Measurements from ENCODE around the gene LSM7.

The LSM7 gene

DNA sequence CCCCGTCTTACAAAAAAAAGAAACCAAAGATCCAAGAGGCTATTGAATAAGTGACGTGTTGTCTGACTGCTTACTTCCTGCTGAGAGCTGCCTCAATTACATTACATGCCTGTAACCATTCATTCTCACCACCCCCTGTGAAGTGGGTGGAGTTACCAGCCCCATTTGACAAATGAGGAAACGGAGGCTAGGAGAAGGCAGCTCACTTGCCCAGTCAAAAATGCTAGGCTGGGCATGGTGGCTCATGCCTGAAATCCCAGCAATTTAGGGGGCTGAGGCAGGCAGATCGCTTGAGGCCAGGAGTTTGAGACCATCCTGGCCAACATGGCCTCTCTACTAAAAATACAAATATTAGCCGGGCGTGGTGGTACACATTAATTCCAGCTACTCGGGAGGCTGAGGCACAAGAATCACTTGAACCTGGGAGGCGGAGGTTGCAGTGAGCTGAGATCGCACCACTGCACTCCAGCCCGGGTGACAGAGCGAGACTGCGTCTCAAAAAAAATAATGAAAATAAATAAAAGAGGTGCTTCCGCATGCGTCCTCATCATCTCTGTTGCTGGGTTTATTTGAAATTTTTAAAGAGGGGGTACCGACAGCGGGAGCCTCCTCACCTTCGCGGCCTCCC lies 499 bp downstream of the LSM7 start:
- no CpG with 5 or more reads among the region's 18 CpGs for WGBS (ENCODE audit: extremely low coverage, insufficient coverage, insufficient read length)
- Histone ChIP-seq H3K4me1 (ENCODE audit: control insufficient read depth in 1 of 2, insufficient read depth in 2 of 2, low read length in 2 of 2) (peaks cover 8 to 19% of the 10 kb centered on the region in 2 experiments), H3K36me3 (ENCODE audit: control insufficient read depth in 1 of 2, insufficient read depth in 2 of 2, low read length in 2 of 2) (peaks cover 30% of the 10 kb centered on the region in 2 experiments), H3K18ac (ENCODE audit: low read length) (peak overlapping the region; percentile 72), H4K91ac (ENCODE audit: low read depth, low read length) (peak overlapping the region; percentile 72), H3K9ac (ENCODE audit: low read length) (peak overlapping the region; percentile 96), H3K9me3 (ENCODE audit: insufficient read depth, low read depth, low read length) (no peaks in the 10 kb centered on the region), H2BK5ac (ENCODE audit: low read depth, low read length, poor library complexity) (no peak overlapping the region), H3K79me2 (ENCODE audit: control insufficient read depth, insufficient read depth, low read length, poor library complexity) (peaks cover 10% of the 10 kb centered on the region), H2AK5ac (ENCODE audit: low read length) (no peak overlapping the region), H3K4me3 (ENCODE audit: low read depth, low read length) (peak overlapping the region; percentile 99), H4K8ac (ENCODE audit: low read depth, low read length) (peak overlapping the region; percentile 82), H3K4ac (ENCODE audit: low read depth, low read length) (peak overlapping the region; percentile 31), H2BK120ac (ENCODE audit: insufficient read depth, low read length, poor library complexity) (peak overlapping the region; percentile 15), H3K27ac (ENCODE audit: low read depth, low read length) (peak overlapping the region; percentile 55), H2AFZ (ENCODE audit: insufficient read depth, low read length, poor library complexity) (no peak overlapping the region), H4K12ac (ENCODE audit: low read depth, low read length) (no peak overlapping the region), H2BK12ac (ENCODE audit: low read length) (no peak overlapping the region), H3K14ac (ENCODE audit: low read length) (peak overlapping the region; percentile 33), H3K23ac (ENCODE audit: low read length) (no peak overlapping the region), H3K4me2 (ENCODE audit: low read length) (peak overlapping the region; percentile 100), H3K27me3 (ENCODE audit: insufficient read depth, low read length) (no peaks in the 10 kb centered on the region), H3K79me1 (ENCODE audit: low read length) (peaks cover 8% of the 10 kb centered on the region)
- peak; percentile 33 to 59 for DNase-seq

DNA sequence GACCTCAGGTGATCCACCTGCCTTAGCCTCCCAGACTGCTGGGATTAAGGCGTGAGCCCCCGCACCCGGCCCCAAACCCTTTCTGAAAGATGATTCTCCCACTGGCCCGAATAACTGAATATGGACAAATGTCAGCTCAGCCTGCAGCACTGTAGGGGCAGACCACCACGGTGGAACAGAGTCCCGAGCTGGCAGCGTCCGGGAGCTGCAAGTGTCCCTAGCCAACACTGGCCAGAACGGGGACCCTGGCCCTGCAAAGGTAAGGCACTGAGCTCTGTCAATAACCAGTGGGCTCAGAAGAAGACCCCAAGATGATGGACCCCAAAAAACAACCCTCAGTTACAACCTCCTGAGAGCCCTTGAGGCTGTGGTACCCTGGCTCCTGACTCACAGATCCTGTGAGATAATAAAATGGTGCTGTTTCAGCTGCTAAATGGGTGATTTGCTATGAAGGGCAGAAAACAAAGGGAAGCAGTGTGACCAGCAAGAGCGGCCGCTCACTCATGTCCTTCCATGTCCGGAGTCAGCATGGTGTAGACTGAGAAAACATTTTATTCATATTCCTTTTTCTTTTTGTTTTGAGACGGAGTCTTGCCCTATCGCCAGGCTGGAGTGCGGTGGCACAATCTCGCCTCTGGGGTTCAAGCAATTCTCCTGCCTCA lies 1.6 kb downstream of the LSM7 start:
- H3K4me2 ChIP-seq (ENCODE audit: low read length), result no peak overlapping the region
- H2AK5ac ChIP-seq (ENCODE audit: low read length), result no peak overlapping the region
- no peak overlapping the region for H3K9ac ChIP-seq (ENCODE audit: low read length)
- no CpG with 5 or more reads among the region's 16 CpGs for WGBS (ENCODE audit: extremely low coverage, insufficient coverage, insufficient read length)
- H2BK5ac ChIP-seq (ENCODE audit: low read depth, low read length, poor library complexity), result no peak overlapping the region
- no peak overlapping the region for H2BK120ac ChIP-seq (ENCODE audit: insufficient read depth, low read length, poor library complexity)
- no peak overlapping the region for H3K23ac ChIP-seq (ENCODE audit: low read length)
- no peak overlapping the region for H3K4me3 ChIP-seq (ENCODE audit: low read depth, low read length)
- H3K14ac ChIP-seq (ENCODE audit: low read length), result no peak overlapping the region
- H2AFZ ChIP-seq (ENCODE audit: insufficient read depth, low read length, poor library complexity), result no peak overlapping the region
- no peak overlapping the region for H4K91ac ChIP-seq (ENCODE audit: low read depth, low read length)
- no peaks in the 10 kb centered on the region for H3K9me3 ChIP-seq (ENCODE audit: insufficient read depth, low read depth, low read length)
- H3K79me1 ChIP-seq (ENCODE audit: low read length), result peaks cover 8% of the 10 kb centered on the region
- H3K27ac ChIP-seq (ENCODE audit: low read depth, low read length), result no peak overlapping the region
- H3K4ac ChIP-seq (ENCODE audit: low read depth, low read length), result no peak overlapping the region
- peaks cover 35 to 38% of the 10 kb centered on the region in 2 experiments for H3K36me3 ChIP-seq (ENCODE audit: control insufficient read depth in 1 of 2, insufficient read depth in 2 of 2, low read length in 2 of 2)
- H3K79me2 ChIP-seq (ENCODE audit: control insufficient read depth, insufficient read depth, low read length, poor library complexity), result peaks cover 10% of the 10 kb centered on the region
- no peak overlapping the region for H4K8ac ChIP-seq (ENCODE audit: low read depth, low read length)
- H2BK12ac ChIP-seq (ENCODE audit: low read length), result no peak overlapping the region
- peaks cover 8 to 19% of the 10 kb centered on the region in 2 experiments for H3K4me1 ChIP-seq (ENCODE audit: control insufficient read depth in 1 of 2, insufficient read depth in 2 of 2, low read length in 2 of 2)
- no peak overlapping the region for H4K12ac ChIP-seq (ENCODE audit: low read depth, low read length)
- DNase-seq, result no peak
- H3K27me3 ChIP-seq (ENCODE audit: insufficient read depth, low read length), result no peaks in the 10 kb centered on the region
- H3K18ac ChIP-seq (ENCODE audit: low read length), result no peak overlapping the region

DNA sequence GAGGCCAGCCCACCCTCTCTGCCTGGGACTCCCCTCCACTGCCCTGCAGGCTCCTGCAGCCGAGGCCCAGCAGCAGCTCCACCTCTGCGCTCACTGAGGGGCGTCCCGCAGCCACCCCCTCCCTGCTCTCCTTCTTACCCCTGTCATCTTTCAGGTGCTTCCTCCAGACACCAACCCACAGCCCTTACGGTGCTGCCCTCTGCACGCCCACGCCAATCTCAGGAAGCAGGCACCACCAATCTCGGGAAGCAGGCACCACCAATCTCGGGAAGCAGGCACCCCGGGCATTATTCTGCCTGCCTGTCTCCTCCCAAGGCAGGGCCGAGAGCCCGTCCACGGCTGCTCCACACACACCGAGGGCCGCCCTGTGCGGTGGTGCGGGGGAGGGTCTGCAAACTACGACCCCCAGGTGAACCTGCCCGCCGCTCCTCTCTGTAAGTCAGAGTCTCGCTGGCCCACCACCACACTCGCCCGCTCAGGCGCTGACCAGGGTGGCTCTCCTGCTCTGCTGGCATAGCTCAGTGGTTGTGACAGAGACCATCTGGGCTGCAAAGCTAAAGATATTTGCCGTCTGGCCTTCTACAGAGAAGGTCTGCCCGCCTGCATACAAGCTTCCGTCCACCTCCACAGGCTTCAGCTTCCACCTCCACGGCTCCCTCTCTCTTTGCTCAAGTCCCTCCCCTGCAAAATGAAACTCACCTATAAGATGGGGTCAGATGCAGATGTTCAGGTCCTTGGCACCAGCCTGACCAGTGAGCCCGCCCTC lies 2.9 kb downstream of the LSM7 start:
- Histone ChIP-seq H4K91ac (ENCODE audit: low read depth, low read length) (no peak overlapping the region), H3K4me2 (ENCODE audit: low read length) (no peak overlapping the region), H2BK120ac (ENCODE audit: insufficient read depth, low read length, poor library complexity) (no peak overlapping the region), H4K8ac (ENCODE audit: low read depth, low read length) (no peak overlapping the region), H3K27ac (ENCODE audit: low read depth, low read length) (no peak overlapping the region), H3K23ac (ENCODE audit: low read length) (no peak overlapping the region), H2AFZ (ENCODE audit: insufficient read depth, low read length, poor library complexity) (no peak overlapping the region), H2BK12ac (ENCODE audit: low read length) (no peak overlapping the region), H3K14ac (ENCODE audit: low read length) (no peak overlapping the region), H2AK5ac (ENCODE audit: low read length) (no peak overlapping the region), H3K4ac (ENCODE audit: low read depth, low read length) (no peak overlapping the region), H3K9me3 (ENCODE audit: insufficient read depth, low read depth, low read length) (peaks cover 2% of the 10 kb centered on the region), H2BK5ac (ENCODE audit: low read depth, low read length, poor library complexity) (no peak overlapping the region), H4K12ac (ENCODE audit: low read depth, low read length) (no peak overlapping the region), H3K4me1 (ENCODE audit: control insufficient read depth in 1 of 2, insufficient read depth in 2 of 2, low read length in 2 of 2) (peaks cover 8 to 15% of the 10 kb centered on the region in 2 experiments), H3K4me3 (ENCODE audit: low read depth, low read length) (no peak overlapping the region), H3K18ac (ENCODE audit: low read length) (no peak overlapping the region), H3K27me3 (ENCODE audit: insufficient read depth, low read length) (no peaks in the 10 kb centered on the region), H3K36me3 (ENCODE audit: control insufficient read depth in 1 of 2, insufficient read depth in 2 of 2, low read length in 2 of 2) (peaks cover 45 to 49% of the 10 kb centered on the region in 2 experiments), H3K79me2 (ENCODE audit: control insufficient read depth, insufficient read depth, low read length, poor library complexity) (peaks cover 10% of the 10 kb centered on the region), H3K79me1 (ENCODE audit: low read length) (peaks cover 8% of the 10 kb centered on the region), H3K9ac (ENCODE audit: low read length) (no peak overlapping the region)
- WGBS (ENCODE audit: extremely low coverage, insufficient coverage, insufficient read length), result no CpG with 5 or more reads among the region's 29 CpGs
- DNase-seq, result no peak

DNA sequence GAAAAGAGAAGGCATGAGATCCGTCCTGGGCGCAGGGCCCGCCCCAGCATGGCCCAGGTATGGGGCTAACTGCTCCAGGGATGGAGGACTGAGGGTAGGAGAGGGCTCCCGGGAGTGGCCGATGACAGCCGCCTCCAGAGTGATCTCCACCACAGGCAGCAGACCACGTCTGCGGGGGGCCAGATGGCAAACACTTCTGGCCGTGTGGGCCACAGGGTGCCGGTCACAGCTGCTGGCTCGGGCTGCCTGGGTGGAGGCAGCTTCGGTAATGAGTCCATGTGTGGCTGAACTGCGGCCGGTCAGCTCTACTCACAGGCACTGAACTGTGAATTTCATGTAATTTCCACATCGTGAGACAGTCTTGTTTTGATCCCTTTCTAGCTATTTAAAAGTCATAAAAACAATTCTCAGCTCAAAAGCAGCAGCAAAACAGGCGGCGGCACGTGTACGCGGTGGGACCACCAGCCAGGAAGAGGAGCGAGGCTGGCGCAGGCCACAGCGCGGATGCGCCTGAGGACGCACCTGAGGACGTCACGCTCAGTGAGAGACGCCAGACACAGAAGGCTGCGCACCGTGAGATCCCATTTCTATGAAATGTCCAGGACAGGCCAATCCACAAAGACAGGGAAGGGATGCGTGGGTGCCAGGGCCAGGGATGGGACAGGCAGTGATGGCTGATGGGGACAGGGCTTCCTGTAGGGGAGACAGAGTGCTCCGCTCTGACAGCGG lies 4.0 kb downstream of the LSM7 start:
- no peak overlapping the region for H3K27ac ChIP-seq (ENCODE audit: low read depth, low read length)
- peaks cover 2% of the 10 kb centered on the region for H3K9me3 ChIP-seq (ENCODE audit: insufficient read depth, low read depth, low read length)
- no peak overlapping the region for H3K18ac ChIP-seq (ENCODE audit: low read length)
- H2BK12ac ChIP-seq (ENCODE audit: low read length), result no peak overlapping the region
- H4K91ac ChIP-seq (ENCODE audit: low read depth, low read length), result no peak overlapping the region
- H2AFZ ChIP-seq (ENCODE audit: insufficient read depth, low read length, poor library complexity), result no peak overlapping the region
- no peak overlapping the region for H2AK5ac ChIP-seq (ENCODE audit: low read length)
- H3K9ac ChIP-seq (ENCODE audit: low read length), result no peak overlapping the region
- no peak overlapping the region for H3K4ac ChIP-seq (ENCODE audit: low read depth, low read length)
- no peak overlapping the region for H3K4me2 ChIP-seq (ENCODE audit: low read length)
- H3K36me3 ChIP-seq (ENCODE audit: control insufficient read depth in 1 of 2, insufficient read depth in 2 of 2, low read length in 2 of 2), result peaks cover 45 to 49% of the 10 kb centered on the region in 2 experiments
- peaks cover 5 to 8% of the 10 kb centered on the region in 2 experiments for H3K4me1 ChIP-seq (ENCODE audit: control insufficient read depth in 1 of 2, insufficient read depth in 2 of 2, low read length in 2 of 2)
- no peak overlapping the region for H4K8ac ChIP-seq (ENCODE audit: low read depth, low read length)
- no peak overlapping the region for H3K4me3 ChIP-seq (ENCODE audit: low read depth, low read length)
- DNase-seq, result no peak
- no CpG with 5 or more reads among the region's 34 CpGs for WGBS (ENCODE audit: extremely low coverage, insufficient coverage, insufficient read length)
- peaks cover 10% of the 10 kb centered on the region for H3K79me2 ChIP-seq (ENCODE audit: control insufficient read depth, insufficient read depth, low read length, poor library complexity)
- no peak overlapping the region for H4K12ac ChIP-seq (ENCODE audit: low read depth, low read length)
- H3K27me3 ChIP-seq (ENCODE audit: insufficient read depth, low read length), result no peaks in the 10 kb centered on the region
- H2BK5ac ChIP-seq (ENCODE audit: low read depth, low read length, poor library complexity), result no peak overlapping the region
- H3K14ac ChIP-seq (ENCODE audit: low read length), result no peak overlapping the region
- H3K79me1 ChIP-seq (ENCODE audit: low read length), result peaks cover 8% of the 10 kb centered on the region
- H2BK120ac ChIP-seq (ENCODE audit: insufficient read depth, low read length, poor library complexity), result no peak overlapping the region
- no peak overlapping the region for H3K23ac ChIP-seq (ENCODE audit: low read length)

All from trophoblast cell (in vitro differentiated cells and primary cell).